Measurements from ENCODE around the gene ST8SIA2. TPM values are rescaled to one million over a fixed set of nuclear protein-coding genes. Genes with fewer than 3 reads are reported as not detected.

Gene ST8SIA2
- total and polyA plus RNA-seq, 2 donors, result 0.06 to 2.2 TPM

DNA sequence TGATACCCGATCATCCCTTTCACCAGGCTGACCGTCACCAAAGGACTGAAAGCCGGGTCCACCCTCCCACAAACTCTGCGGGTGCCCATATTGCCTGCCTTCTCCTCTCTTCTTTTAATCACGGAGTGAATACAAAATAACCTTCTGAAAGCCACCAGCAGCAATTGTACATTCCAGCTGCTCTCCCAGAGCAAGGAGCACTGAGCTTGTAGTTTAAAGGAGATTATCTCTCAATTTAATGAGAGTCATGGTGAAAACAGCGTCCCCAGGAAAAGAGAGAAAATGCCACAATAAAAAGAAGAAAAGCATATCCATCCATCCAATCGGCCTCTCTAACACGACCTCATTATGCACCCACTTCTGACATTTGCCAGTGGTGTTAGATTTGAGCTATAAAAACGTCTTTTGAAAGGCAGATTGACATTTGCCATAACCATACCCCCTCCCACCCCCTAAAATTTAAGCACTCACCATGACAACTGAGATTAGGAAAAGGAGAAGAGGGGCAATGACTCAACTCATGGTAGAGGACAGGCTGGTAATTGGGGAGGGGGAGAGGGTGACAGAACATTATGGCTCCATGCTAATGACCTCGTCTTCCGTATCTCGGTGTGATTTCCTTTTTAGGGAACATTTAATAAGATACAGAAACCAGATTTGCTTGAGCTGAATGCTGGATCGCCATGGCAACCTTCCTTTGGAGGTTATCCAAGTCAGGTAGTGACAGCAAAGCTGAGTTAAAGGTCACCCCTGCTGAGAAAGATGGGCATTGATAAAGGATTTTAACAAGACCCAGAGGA is 106.2 kb downstream of the ST8SIA2 start:
- H3K27ac ChIP-seq (ENCODE audit: low read depth), result no peak overlapping the region
- WGBS, result 46% methylated on average over 13 of the region's 13 CpGs
- no peak overlapping the region for H3K4me3 ChIP-seq (ENCODE audit: low read depth, low read length)
- no peaks in the 10 kb centered on the region for H3K4me1 ChIP-seq (ENCODE audit: insufficient read depth)
- DNase-seq (ENCODE audit: extremely low spot score), result no peak
- no peaks in the 10 kb centered on the region for H3K36me3 ChIP-seq (ENCODE audit: insufficient read depth)

DNA sequence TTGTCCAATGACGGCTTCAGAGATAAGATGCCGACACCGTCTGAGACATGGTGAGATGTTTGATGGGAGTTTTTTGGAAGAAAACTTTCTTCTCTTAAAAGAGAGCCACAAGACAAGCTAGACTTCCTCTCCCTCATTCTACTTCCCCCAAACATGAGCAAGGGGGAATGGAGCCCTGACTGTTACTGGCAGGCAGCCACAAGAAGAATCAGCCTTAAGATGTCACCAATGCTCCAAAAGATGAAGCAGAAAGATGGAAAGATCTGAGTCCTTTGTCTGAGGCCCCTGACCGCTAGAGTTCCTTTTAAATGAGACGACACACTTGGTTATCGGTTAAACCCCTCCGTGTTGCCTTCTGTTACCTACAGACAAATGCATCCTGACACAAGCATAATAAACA is 108.7 kb downstream of the ST8SIA2 start:
- Histone ChIP-seq H3K4me3 (ENCODE audit: low read depth, low read length) (no peak overlapping the region), H3K4me1 (ENCODE audit: insufficient read depth) (no peaks in the 10 kb centered on the region), H3K27ac (ENCODE audit: low read depth) (no peak overlapping the region), H3K36me3 (ENCODE audit: insufficient read depth) (no peaks in the 10 kb centered on the region)
- 55% methylated on average over 7 of the region's 7 CpGs for WGBS
- DNase-seq (ENCODE audit: extremely low spot score), result no peak

DNA sequence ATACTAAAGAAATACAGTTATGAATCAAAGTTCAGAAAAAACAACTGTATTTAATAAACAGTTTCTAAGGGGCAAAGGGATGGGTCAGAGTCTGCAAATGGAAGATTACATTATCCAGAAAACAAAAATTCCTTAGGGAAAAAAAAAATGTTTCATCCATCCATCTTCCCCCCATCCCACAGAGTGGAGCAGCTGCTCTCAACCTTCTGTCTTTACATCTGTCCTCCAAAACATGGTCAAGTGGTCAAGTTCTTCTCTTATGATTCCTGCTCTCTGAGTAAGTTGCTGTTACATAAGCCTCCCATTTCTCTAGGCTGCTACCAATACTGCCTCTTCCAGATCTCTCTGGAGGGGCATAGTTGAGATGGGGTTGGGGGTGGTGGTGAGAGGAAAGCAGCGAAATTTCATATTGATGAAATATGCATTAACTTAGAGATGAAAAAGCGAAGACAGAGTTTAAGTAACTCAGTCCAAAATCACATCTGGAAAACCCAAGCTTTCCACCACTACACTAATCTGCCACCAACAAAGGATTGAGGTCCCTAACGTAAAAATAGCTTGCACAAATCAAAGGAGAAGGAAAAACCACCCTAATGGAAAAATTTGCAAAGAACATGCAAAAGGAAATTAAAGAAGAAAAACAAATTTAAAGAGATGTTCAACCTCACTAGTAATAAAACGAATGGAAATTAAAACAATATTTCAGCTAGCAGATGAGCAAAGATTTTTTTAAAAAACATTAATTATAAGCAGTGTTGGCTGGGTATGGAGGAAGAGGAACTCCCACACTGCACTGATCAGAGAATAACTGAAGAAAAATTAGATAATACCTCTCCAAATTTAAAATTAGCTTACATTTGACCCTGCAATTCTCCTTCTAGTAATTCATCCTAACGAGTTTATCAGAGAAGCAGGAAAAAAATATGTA is 109.5 kb downstream of the ST8SIA2 start:
- no peak overlapping the region for H3K4me3 ChIP-seq (ENCODE audit: low read depth, low read length)
- H3K36me3 ChIP-seq (ENCODE audit: insufficient read depth), result no peaks in the 10 kb centered on the region
- no peak for DNase-seq (ENCODE audit: extremely low spot score)
- WGBS, result 69% methylated on average over 5 of the region's 5 CpGs
- no peak overlapping the region for H3K27ac ChIP-seq (ENCODE audit: low read depth)
- no peaks in the 10 kb centered on the region for H3K4me1 ChIP-seq (ENCODE audit: insufficient read depth)

DNA sequence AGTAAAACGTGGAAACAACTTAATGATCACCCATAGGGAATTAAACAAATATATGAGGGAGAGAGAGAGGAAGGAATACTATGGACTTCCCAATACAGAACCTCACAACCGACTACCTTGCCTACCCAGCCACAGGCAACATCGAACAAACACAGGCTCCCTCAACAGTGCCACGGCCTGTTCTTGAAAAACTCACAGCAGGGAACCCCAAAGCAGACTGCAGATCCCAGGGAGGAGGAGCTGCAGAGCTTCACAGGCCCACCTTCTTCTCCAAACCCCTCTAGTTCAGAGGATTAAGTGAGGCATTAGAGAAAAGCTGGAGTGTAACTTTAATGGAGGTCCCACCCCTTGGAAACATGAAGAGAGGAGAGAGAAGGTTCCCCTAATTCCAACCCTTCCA is 110.2 kb downstream of the ST8SIA2 start:
- Histone ChIP-seq H3K27ac (ENCODE audit: low read depth) (no peak overlapping the region), H3K36me3 (ENCODE audit: insufficient read depth) (no peaks in the 10 kb centered on the region), H3K4me3 (ENCODE audit: low read depth, low read length) (no peak overlapping the region), H3K4me1 (ENCODE audit: insufficient read depth) (no peaks in the 10 kb centered on the region)
- WGBS, result 67% methylated on average over 4 of the region's 4 CpGs
- no peak for DNase-seq (ENCODE audit: extremely low spot score)

DNA sequence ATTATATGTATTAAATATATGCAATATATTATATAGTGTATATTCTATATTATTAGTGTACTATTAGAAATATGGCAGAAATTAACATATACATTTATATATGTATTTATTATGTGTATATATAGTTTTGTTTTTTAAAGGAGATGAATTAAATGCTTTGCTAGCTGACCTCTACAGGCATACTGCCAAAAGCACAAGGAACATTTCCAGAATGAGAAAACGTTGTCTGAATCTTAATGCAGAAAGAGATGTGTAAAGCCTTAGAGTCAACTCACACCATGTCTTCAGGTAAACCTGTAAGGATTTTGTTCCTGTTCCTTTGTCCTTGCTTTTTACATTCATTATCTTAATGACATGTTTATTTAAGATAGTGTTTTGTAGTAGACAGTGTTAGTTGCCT is 111.9 kb downstream of the ST8SIA2 start:
- Histone ChIP-seq H3K27ac (ENCODE audit: low read depth) (no peak overlapping the region), H3K4me3 (ENCODE audit: low read depth, low read length) (no peak overlapping the region), H3K4me1 (ENCODE audit: insufficient read depth) (no peaks in the 10 kb centered on the region), H3K36me3 (ENCODE audit: insufficient read depth) (no peaks in the 10 kb centered on the region)
- 23% methylated on average over 1 of the region's 1 CpG for WGBS
- DNase-seq (ENCODE audit: extremely low spot score), result no peak

DNA sequence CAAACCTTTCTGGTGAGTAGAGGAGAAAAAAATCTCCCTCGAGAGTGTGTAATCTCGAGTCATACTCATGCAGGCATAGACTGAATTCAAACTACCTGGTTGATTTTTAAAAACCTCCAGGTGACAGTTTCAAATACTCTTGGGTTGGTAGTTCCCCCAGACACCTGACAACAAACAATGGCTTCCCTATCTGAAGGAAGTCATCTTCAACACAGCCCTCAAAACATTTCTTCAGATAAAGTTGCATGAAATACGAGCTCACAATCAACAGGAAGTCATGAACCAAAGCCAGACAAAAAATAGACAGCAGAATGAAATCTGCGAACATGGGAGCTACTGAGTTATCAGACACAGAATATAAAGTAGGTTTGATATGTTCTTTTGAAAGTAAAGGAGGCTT is 112.8 kb downstream of the ST8SIA2 start:
- H3K4me1 ChIP-seq (ENCODE audit: insufficient read depth), result no peaks in the 10 kb centered on the region
- no peak for DNase-seq (ENCODE audit: extremely low spot score)
- no peak overlapping the region for H3K27ac ChIP-seq (ENCODE audit: low read depth)
- no peak overlapping the region for H3K4me3 ChIP-seq (ENCODE audit: low read depth, low read length)
- no peaks in the 10 kb centered on the region for H3K36me3 ChIP-seq (ENCODE audit: insufficient read depth)
- WGBS, result 70% methylated on average over 4 of the region's 4 CpGs

DNA sequence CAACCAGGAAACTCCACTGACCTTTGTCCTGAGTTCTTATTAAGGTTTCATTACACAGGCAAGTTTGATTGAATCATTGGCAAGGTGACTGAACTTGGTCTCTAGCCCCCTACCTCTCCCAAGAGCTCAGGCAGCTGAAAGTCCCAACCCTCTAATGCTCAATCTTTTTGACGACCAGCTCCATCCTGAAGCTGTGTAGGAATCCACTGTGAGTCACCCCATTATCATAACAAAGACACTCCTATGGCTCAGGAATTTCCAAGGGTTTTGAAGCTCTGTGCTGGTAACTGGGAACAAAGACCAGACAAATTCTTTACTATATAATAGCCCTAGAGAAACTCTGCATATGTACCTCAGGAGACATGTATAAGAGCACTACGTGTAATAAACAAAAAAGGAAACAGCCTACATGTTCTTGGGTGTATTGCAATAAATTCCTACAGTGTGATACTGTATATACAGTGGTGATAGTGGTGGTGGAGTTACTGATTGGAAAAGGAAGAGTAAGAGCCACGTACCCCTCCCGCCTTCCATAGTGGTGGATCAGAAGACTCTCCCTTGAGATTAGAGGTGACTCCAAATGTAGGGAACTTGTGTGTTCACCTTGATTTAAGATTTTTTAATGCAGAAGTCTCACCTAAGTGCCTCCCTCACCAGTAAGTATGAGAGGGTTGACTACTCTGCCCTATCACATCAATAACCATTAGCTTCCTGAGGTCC is 116.6 kb downstream of the ST8SIA2 start:
- H3K36me3 ChIP-seq (ENCODE audit: insufficient read depth), result no peaks in the 10 kb centered on the region
- no peak overlapping the region for H3K27ac ChIP-seq (ENCODE audit: low read depth)
- H3K4me3 ChIP-seq (ENCODE audit: low read depth, low read length), result no peak overlapping the region
- H3K4me1 ChIP-seq (ENCODE audit: insufficient read depth), result no peaks in the 10 kb centered on the region
- DNase-seq (ENCODE audit: extremely low spot score), result no peak
- 60% methylated on average over 4 of the region's 4 CpGs for WGBS

Small RNA genes within 50 kb of the gene (small RNA-seq; reads per million reads assigned to genes)
- gene RF01233, result not detected
